Natural killer cell (primary cell): Measurements from ENCODE around the gene NHLRC2. TPM values are rescaled to one million over a fixed set of nuclear protein-coding genes. Genes with fewer than 3 reads are reported as not detected.
A peak's percentile ranks its signal among the peaks of the same experiment; 100 is the strongest.

Experiments
- ATAC-seq, 3 donors: fragments of 150-1000 bp in 2 of 3; fragments of 200-7000 bp in 1 of 3; cut with Tn5 transposase; 1 replicate in 1 of 3; 2 replicates in 2 of 3; pipeline ENCODE4 v1.10.0; 2021; ENCODE audit warnings: mild to moderate bottlenecking in 2 of 3, moderate library complexity in 2 of 3
- DNase-seq, 2 donors: peaks; one replicate each; pipeline versions ENCODE4 v3.0.0 to v3.0.0-alpha.2; 2013 to 2021; ENCODE audit warnings: mixed read lengths in 1 of 2
- H3K27ac ChIP-seq: one replicate; pipeline ENCODE4 v1.5.1; 2013; ENCODE audit warnings: mild to moderate bottlenecking, low read length
- H3K27me3 ChIP-seq: one replicate; pipeline ENCODE4 v1.6.1; 2013; ENCODE audit warnings: low read length; ENCODE audit not compliant: control insufficient read depth, insufficient read depth
- H3K36me3 ChIP-seq: one replicate; pipeline ENCODE4 v1.6.1; 2013; ENCODE audit warnings: low read length; ENCODE audit not compliant: control insufficient read depth, insufficient read depth
- H3K4me1 ChIP-seq: one replicate; pipeline ENCODE4 v1.6.1; 2013; ENCODE audit warnings: low read length; ENCODE audit not compliant: control insufficient read depth, insufficient read depth
- H3K4me3 ChIP-seq: one replicate; pipeline ENCODE4 v1.5.1; 2013; ENCODE audit warnings: low read length
- H3K9me3 ChIP-seq: one replicate; pipeline ENCODE4 v1.6.1; 2013; ENCODE audit warnings: low read length; ENCODE audit not compliant: control insufficient read depth, insufficient read depth
- H3K27ac Mint-ChIP-seq, 2 donors: one replicate each; pipeline ENCODE4 v1.8.0; 2022; ENCODE audit warnings: mild to moderate bottlenecking in 2 of 2, mixed read lengths in 2 of 2, moderate library complexity in 1 of 2
- H3K27me3 Mint-ChIP-seq, 2 donors: one replicate each; pipeline ENCODE4 v1.8.0; 2022; ENCODE audit warnings: low read depth in 2 of 2, mixed read lengths in 2 of 2
- H3K36me3 Mint-ChIP-seq: one replicate; pipeline ENCODE4 v1.8.0; 2022; ENCODE audit warnings: mixed read lengths
- H3K4me1 Mint-ChIP-seq, 2 donors: one replicate each; pipeline ENCODE4 v1.8.0; 2022; ENCODE audit warnings: mixed read lengths in 2 of 2
- H3K4me3 Mint-ChIP-seq: one replicate; pipeline ENCODE4 v1.8.0; 2022; ENCODE audit warnings: mild to moderate bottlenecking, moderate library complexity, mixed read lengths
- H3K9me3 Mint-ChIP-seq, 2 donors: one replicate each; pipeline ENCODE4 v1.8.0; 2022; ENCODE audit warnings: mixed read lengths in 2 of 2
- CTCF ChIP-seq: fragments of 200-600 bp; IDR thresholded peaks from one replicate; pipeline ENCODE4 v1.8.0; 2022; ENCODE audit warnings: antibody characterized with exemption
- WGBS: methylation state at CpG from one replicate; pipeline ENCODE4 v1.1.7; 2013; ENCODE audit warnings: missing lambda C conversion rate; ENCODE audit not compliant: insufficient coverage; 5-methylcytosine and 5-hydroxymethylcytosine counted together
- intact Hi-C: fragments of 100-400 bp; cut with micrococcal nuclease; formaldehyde crosslinking; loops from one replicate; pipeline ENCODE4 v1.14.2; 2022
- total RNA-seq, 4 donors: library from RNA; stranded (reverse); fragments of 120-200 nt in 1 of 4; gene quantifications; one replicate each; pipeline versions ENCODE4 v1.2.3 to v1.2.4, GENCODE V29; 2013 to 2022

NHLRC2 gene
- total RNA-seq, 3 donors from 2014 or later (not counting 1 experiment from before 2014, with no cell fraction given): 19.0 to 24.7 (median 22.4) TPM

- DNase-seq (peak in 1 of 2 donors; percentile 80), ATAC-seq (peak; percentile 31 to 59 (median 35))
- H3K27ac Mint-ChIP-seq: peak overlapping the region; percentile 23 to 82
- intact Hi-C loops: no loop called here
- H3K4me1 ChIP-seq: peaks cover 29% of the 10 kb centered on the region
- peaks cover 21 to 23% of the 10 kb centered on the region in 2 donors for H3K4me1 Mint-ChIP-seq
- H3K9me3 Mint-ChIP-seq: no peaks in the 10 kb centered on the region
- H3K9me3 ChIP-seq: no peaks in the 10 kb centered on the region
- H3K36me3 ChIP-seq: no peaks in the 10 kb centered on the region
- peak overlapping the region; percentile 66 for H3K4me3 Mint-ChIP-seq
- peaks cover 0 to 9% of the 10 kb centered on the region in 2 donors for H3K27me3 Mint-ChIP-seq
- no peaks in the 10 kb centered on the region for H3K27me3 ChIP-seq
- no peaks in the 10 kb centered on the region for H3K36me3 Mint-ChIP-seq
- peak overlapping the region; percentile 59 for H3K27ac ChIP-seq
- H3K4me3 ChIP-seq: no peak overlapping the region
- WGBS: 35% methylated on average over 10 of the region's 11 CpGs
- TF ChIP-seq CTCF: no peak
Observed at GRCh38 chr10:113960617-113961181, 106.2 kb downstream of the NHLRC2 start.

- Histone ChIP-seq H3K27me3 (no peaks in the 10 kb centered on the region), H3K27ac (peak overlapping the region; percentile 59), H3K9me3 (no peaks in the 10 kb centered on the region), H3K4me1 (peaks cover 29% of the 10 kb centered on the region), H3K36me3 (no peaks in the 10 kb centered on the region), H3K4me3 (no peak overlapping the region)
- peak in 1 of 2 donors; percentile 92 for DNase-seq
- H3K27me3 Mint-ChIP-seq: peaks cover 0 to 9% of the 10 kb centered on the region in 2 donors
- H3K9me3 Mint-ChIP-seq: no peaks in the 10 kb centered on the region
- H3K27ac Mint-ChIP-seq: peak overlapping the region; percentile 23 to 82
- ATAC-seq: peak; percentile 80 to 89 (median 83)
- TF ChIP-seq CTCF: no peak
- H3K4me3 Mint-ChIP-seq: peak overlapping the region; percentile 66
- H3K4me1 Mint-ChIP-seq: peaks cover 21 to 23% of the 10 kb centered on the region in 2 donors
- WGBS: 22% methylated on average over 14 of the region's 14 CpGs
- intact Hi-C loops: no loop called here
- no peaks in the 10 kb centered on the region for H3K36me3 Mint-ChIP-seq
Observed at GRCh38 chr10:113961182-113962031, 106.9 kb downstream of the NHLRC2 start.

GRCh38 chr10:113965077-113965476, 110.6 kb downstream of the NHLRC2 start:
- peaks cover 19% of the 10 kb centered on the region for H3K4me1 ChIP-seq
- peaks cover 21 to 22% of the 10 kb centered on the region in 2 donors for H3K4me1 Mint-ChIP-seq

More at GRCh38 chr10:113965077-113965476, 110.6 kb downstream of the NHLRC2 start:
- no peak overlapping the region for H3K4me3 Mint-ChIP-seq
- 82% methylated on average over 2 of the region's 2 CpGs for WGBS
- no peak for TF ChIP-seq CTCF
- no peaks in the 10 kb centered on the region for H3K9me3 Mint-ChIP-seq
- no peak overlapping the region for H3K27ac Mint-ChIP-seq
- H3K9me3 ChIP-seq: no peaks in the 10 kb centered on the region
- no peaks in the 10 kb centered on the region for H3K27me3 ChIP-seq
- no peaks in the 10 kb centered on the region for H3K36me3 ChIP-seq
- ATAC-seq (no peak), DNase-seq (no peak)
- no peak overlapping the region for H3K27ac ChIP-seq
- intact Hi-C loops: no loop called here
- H3K36me3 Mint-ChIP-seq: peaks cover 7% of the 10 kb centered on the region
- no peak overlapping the region for H3K4me3 ChIP-seq
- peaks cover 2 to 9% of the 10 kb centered on the region in 2 donors for H3K27me3 Mint-ChIP-seq
